GM23338 (cell line): ENCODE measurements around the gene SLC6A13.
"Not testable (repeated sequence)": the region's sequence is repeated elsewhere in the genome, so short reads cannot be mapped to it uniquely, and the experiment has no call there.

Source experiments
- CREB1 ChIP-seq: fragments of 250-450 bp; sonication (Bioruptor Pico); IDR thresholded peaks from 2 replicates; pipeline ENCODE4 v1.5.0; 2020; ENCODE audit warnings: low read depth, mild to moderate bottlenecking, moderate library complexity
- CTCF ChIP-seq, 2 experiments: fragments of 200-600 bp in 1 of 2; sonication (generic) in 1 of 2; conservative IDR thresholded peaks; 2 replicates each; pipeline versions ENCODE4 v1.5.1 to v1.6.1; 2016 to 2017; ENCODE audit warnings: antibody characterized with exemption in 2 of 2, low read depth in 2 of 2, mild to moderate bottlenecking in 2 of 2, moderate library complexity in 1 of 2
- EZH2 ChIP-seq: fragments of 200-600 bp; sonication (generic); IDR thresholded peaks from one replicate; pipeline ENCODE4 v1.8.0; 2017; ENCODE audit warnings: antibody characterized with exemption, mild to moderate bottlenecking, low read depth; ENCODE audit not compliant: unreplicated experiment
- EZH2phosphoT487 ChIP-seq: fragments of 200-600 bp; sonication (generic); IDR thresholded peaks from one replicate; pipeline ENCODE4 v1.8.1; 2018; ENCODE audit warnings: antibody characterized with exemption; ENCODE audit not compliant: unreplicated experiment
- JUNB ChIP-seq: IDR thresholded peaks from one replicate; pipeline ENCODE4 v1.6.1; 2016; ENCODE audit warnings: antibody characterized with exemption; ENCODE audit not compliant: unreplicated experiment
- NANOG ChIP-seq: IDR thresholded peaks from 2 replicates; pipeline ENCODE4 v1.6.1; 2016; ENCODE audit warnings: antibody characterized with exemption, borderline replicate concordance
- POLR2AphosphoS5 ChIP-seq: IDR thresholded peaks from 2 replicates; pipeline ENCODE4 v1.6.1; 2016; ENCODE audit warnings: antibody characterized with exemption, low read depth

GRCh38 chr12:217029-217428 lies 45.6 kb downstream of the SLC6A13 start:
- TF ChIP-seq JUNB; CTCF (conservative IDR thresholded peaks at IDR 0.05; ENCODE audit: low read depth in 2 of 2); EZH2; POLR2AphosphoS5; EZH2phosphoT487; CREB1 (CRISPR knock-in tag); NANOG: not testable (repeated sequence)
